K562 (cell line): ENCODE measurements around the gene POP7. TPM values are rescaled to one million over a fixed set of nuclear protein-coding genes. Genes with fewer than 3 reads are reported as not detected.
A peak's percentile ranks its signal among the peaks of the same experiment; 100 is the strongest.

Experiments used
- FOXP1 ChIP-seq: sonication (generic); formaldehyde crosslinking; IDR thresholded peaks from 2 replicates; pipeline ENCODE4 v1.8.0; 2022; ENCODE audit warnings: mild to moderate bottlenecking, missing genetic modification reagents
- L3MBTL2 ChIP-seq: fragments of 450-650 bp; IDR thresholded peaks from 2 replicates; pipeline ENCODE4 v1.6.1; 2016; ENCODE audit warnings: mild to moderate bottlenecking, moderate library complexity
- RBFOX2 ChIP-seq: fragments of 200-400 bp; formaldehyde crosslinking; IDR thresholded peaks from 2 replicates; pipeline ENCODE4 v1.6.1; 2017; ENCODE audit warnings: low read depth, mild to moderate bottlenecking, low read length, moderate library complexity
- SRSF1 ChIP-seq: fragments of 200-400 bp; formaldehyde crosslinking; IDR thresholded peaks from 2 replicates; pipeline ENCODE4 v1.6.1; 2017; ENCODE audit warnings: mild to moderate bottlenecking, low read depth, low read length, moderate library complexity
- TAF1 ChIP-seq: IDR thresholded peaks from 2 replicates; pipeline ENCODE4 v1.6.1; 2011; ENCODE audit warnings: mild to moderate bottlenecking, low read length, moderate library complexity; ENCODE audit not compliant: insufficient read depth, control insufficient read depth, severe bottlenecking; ENCODE audit errors: extremely low read depth
- polyA plus RNA-seq, 8 experiments: library from polyadenylated mRNA; depleted of rRNA in 4 of 8; stranded (reverse) in 5 of 8; unstranded in 3 of 8; fragments of >200 nt; fragmentation: Nextera tagmentation in 2 of 8; fragmentation: Illumina TruSeq in 1 of 8; extraction: Ambion mirVana in 2 of 8; extraction: Trizol in 1 of 8; gene quantifications; 2 replicates each; pipeline versions ENCODE4 v1.2.1 to v1.2.3, GENCODE V29; 2011 to 2014; ENCODE audit warnings: inconsistent platforms in 1 of 8, missing spikeins in 1 of 8
- total RNA-seq, 7 experiments: library from RNA; depleted of rRNA in 6 of 7; stranded (reverse); fragments of >200 nt in 6 of 7; fragmentation: Illumina TruSeq in 2 of 7; extraction: Trizol in 2 of 7; gene quantifications; 2 replicates each; pipeline versions ENCODE4 v1.2.1 to v1.2.3, GENCODE V29; 2011 to 2021; ENCODE audit warnings: low replicate concordance in 1 of 7
- TF ChIP-seq, protein P1 (sequence below): sonication (generic); formaldehyde crosslinking; IDR thresholded peaks from 2 replicates; pipeline ENCODE4 v1.8.1; 2023; ENCODE audit warnings: missing genetic modification reagents, mild to moderate bottlenecking, borderline replicate concordance
- TF ChIP-seq, protein P2 (sequence below): sonication (generic); formaldehyde crosslinking; IDR thresholded peaks from 2 replicates; pipeline ENCODE4 v1.8.0; 2022; ENCODE audit warnings: mild to moderate bottlenecking, missing genetic modification reagents
- TF ChIP-seq, protein P3 (sequence below), 2 experiments: fragments of 450-650 bp in 1 of 2; IDR thresholded peaks; 2 replicates each; pipeline ENCODE4 v1.6.1; 2011 to 2017; ENCODE audit warnings: low read depth in 2 of 2, antibody characterized with exemption in 1 of 2, borderline replicate concordance in 1 of 2, low read length in 1 of 2, mild to moderate bottlenecking in 1 of 2, mixed read lengths in 1 of 2; ENCODE audit not compliant: control insufficient read depth in 1 of 2
- TF ChIP-seq, protein P4 (sequence below): fragments of 250-450 bp; sonication (Bioruptor Pico); IDR thresholded peaks from 2 replicates; pipeline ENCODE4 v1.4.0; 2020; ENCODE audit warnings: mild to moderate bottlenecking, moderate library complexity

POP7 gene
- total and polyA plus RNA-seq, 9 of the 15 experiments (the other 6 are each of a cell fraction or from before 2014, with no cell fraction given) = 11.5 to 163 (median 68.9) TPM

DNA sequence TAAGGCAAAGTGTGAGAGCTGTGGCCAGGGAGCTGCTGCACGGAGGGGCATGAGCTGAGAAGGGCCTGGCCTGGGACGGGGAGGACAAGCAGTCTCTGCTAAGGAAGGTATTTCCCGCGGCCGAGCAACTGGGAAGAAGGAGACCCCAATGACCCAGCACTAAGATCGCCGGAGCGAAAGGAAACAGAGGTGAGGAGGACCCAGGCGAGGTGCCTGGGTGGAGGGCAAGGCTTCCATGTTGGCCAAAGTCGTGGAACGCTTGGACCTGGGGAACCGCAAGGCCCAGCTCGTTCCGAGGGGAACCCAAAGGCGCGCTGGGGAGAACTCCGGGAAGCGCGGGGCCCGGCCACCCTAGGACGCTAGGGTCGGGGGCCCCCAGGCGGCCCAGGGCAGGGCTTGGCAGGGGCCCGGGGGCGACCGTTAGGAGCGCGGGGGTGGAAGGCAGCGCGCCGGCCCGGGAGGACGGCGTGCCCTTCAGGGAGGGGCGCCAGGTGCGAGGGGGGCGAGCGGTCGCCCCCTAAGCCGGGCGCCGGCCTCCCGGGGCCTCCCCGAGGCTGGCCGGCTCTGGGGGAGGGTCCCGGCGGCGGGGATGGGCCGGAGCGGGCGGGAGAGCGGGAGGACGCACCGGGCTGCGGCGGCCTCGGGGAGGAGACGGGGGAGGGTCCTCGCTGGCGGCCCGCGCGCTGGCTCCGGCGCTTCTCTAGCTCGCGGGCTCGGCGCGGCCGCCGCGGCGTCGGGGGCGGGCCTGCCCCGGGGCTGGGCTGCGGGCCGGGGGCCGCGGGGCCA, 12.4 kb upstream of the POP7 start (continued):
- TF ChIP-seq, protein P1, sequence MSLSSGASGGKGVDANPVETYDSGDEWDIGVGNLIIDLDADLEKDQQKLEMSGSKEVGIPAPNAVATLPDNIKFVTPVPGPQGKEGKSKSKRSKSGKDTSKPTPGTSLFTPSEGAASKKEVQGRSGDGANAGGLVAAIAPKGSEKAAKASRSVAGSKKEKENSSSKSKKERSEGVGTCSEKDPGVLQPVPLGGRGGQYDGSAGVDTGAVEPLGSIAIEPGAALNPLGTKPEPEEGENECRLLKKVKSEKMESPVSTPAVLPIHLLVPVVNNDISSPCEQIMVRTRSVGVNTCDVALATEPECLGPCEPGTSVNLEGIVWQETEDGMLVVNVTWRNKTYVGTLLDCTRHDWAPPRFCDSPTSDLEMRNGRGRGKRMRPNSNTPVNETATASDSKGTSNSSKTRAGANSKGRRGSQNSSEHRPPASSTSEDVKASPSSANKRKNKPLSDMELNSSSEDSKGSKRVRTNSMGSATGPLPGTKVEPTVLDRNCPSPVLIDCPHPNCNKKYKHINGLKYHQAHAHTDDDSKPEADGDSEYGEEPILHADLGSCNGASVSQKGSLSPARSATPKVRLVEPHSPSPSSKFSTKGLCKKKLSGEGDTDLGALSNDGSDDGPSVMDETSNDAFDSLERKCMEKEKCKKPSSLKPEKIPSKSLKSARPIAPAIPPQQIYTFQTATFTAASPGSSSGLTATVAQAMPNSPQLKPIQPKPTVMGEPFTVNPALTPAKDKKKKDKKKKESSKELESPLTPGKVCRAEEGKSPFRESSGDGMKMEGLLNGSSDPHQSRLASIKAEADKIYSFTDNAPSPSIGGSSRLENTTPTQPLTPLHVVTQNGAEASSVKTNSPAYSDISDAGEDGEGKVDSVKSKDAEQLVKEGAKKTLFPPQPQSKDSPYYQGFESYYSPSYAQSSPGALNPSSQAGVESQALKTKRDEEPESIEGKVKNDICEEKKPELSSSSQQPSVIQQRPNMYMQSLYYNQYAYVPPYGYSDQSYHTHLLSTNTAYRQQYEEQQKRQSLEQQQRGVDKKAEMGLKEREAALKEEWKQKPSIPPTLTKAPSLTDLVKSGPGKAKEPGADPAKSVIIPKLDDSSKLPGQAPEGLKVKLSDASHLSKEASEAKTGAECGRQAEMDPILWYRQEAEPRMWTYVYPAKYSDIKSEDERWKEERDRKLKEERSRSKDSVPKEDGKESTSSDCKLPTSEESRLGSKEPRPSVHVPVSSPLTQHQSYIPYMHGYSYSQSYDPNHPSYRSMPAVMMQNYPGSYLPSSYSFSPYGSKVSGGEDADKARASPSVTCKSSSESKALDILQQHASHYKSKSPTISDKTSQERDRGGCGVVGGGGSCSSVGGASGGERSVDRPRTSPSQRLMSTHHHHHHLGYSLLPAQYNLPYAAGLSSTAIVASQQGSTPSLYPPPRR = no peak
- TF ChIP-seq TAF1 = peak; percentile 29
- TF ChIP-seq, protein P2, sequence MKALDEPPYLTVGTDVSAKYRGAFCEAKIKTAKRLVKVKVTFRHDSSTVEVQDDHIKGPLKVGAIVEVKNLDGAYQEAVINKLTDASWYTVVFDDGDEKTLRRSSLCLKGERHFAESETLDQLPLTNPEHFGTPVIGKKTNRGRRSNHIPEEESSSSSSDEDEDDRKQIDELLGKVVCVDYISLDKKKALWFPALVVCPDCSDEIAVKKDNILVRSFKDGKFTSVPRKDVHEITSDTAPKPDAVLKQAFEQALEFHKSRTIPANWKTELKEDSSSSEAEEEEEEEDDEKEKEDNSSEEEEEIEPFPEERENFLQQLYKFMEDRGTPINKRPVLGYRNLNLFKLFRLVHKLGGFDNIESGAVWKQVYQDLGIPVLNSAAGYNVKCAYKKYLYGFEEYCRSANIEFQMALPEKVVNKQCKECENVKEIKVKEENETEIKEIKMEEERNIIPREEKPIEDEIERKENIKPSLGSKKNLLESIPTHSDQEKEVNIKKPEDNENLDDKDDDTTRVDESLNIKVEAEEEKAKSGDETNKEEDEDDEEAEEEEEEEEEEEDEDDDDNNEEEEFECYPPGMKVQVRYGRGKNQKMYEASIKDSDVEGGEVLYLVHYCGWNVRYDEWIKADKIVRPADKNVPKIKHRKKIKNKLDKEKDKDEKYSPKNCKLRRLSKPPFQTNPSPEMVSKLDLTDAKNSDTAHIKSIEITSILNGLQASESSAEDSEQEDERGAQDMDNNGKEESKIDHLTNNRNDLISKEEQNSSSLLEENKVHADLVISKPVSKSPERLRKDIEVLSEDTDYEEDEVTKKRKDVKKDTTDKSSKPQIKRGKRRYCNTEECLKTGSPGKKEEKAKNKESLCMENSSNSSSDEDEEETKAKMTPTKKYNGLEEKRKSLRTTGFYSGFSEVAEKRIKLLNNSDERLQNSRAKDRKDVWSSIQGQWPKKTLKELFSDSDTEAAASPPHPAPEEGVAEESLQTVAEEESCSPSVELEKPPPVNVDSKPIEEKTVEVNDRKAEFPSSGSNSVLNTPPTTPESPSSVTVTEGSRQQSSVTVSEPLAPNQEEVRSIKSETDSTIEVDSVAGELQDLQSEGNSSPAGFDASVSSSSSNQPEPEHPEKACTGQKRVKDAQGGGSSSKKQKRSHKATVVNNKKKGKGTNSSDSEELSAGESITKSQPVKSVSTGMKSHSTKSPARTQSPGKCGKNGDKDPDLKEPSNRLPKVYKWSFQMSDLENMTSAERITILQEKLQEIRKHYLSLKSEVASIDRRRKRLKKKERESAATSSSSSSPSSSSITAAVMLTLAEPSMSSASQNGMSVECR = peak; percentile 31; the same call in 1 of the 2 replicates
- TF ChIP-seq FOXP1 = no peak
- peak; percentile 75 for TF ChIP-seq RBFOX2
- TF ChIP-seq L3MBTL2 = 0 out of 2 replicates have a peak, but pooled peaks have one; percentile 10
- no peak for TF ChIP-seq SRSF1
- TF ChIP-seq, protein P3, sequence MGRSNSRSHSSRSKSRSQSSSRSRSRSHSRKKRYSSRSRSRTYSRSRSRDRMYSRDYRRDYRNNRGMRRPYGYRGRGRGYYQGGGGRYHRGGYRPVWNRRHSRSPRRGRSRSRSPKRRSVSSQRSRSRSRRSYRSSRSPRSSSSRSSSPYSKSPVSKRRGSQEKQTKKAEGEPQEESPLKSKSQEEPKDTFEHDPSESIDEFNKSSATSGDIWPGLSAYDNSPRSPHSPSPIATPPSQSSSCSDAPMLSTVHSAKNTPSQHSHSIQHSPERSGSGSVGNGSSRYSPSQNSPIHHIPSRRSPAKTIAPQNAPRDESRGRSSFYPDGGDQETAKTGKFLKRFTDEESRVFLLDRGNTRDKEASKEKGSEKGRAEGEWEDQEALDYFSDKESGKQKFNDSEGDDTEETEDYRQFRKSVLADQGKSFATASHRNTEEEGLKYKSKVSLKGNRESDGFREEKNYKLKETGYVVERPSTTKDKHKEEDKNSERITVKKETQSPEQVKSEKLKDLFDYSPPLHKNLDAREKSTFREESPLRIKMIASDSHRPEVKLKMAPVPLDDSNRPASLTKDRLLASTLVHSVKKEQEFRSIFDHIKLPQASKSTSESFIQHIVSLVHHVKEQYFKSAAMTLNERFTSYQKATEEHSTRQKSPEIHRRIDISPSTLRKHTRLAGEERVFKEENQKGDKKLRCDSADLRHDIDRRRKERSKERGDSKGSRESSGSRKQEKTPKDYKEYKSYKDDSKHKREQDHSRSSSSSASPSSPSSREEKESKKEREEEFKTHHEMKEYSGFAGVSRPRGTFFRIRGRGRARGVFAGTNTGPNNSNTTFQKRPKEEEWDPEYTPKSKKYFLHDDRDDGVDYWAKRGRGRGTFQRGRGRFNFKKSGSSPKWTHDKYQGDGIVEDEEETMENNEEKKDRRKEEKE (IDR thresholded peaks at IDR 0.05; ENCODE audit: borderline replicate concordance in 1 of 2, control insufficient read depth in 1 of 2, low read depth in 2 of 2, low read length in 1 of 2) = no peak
- TF ChIP-seq, protein P4, sequence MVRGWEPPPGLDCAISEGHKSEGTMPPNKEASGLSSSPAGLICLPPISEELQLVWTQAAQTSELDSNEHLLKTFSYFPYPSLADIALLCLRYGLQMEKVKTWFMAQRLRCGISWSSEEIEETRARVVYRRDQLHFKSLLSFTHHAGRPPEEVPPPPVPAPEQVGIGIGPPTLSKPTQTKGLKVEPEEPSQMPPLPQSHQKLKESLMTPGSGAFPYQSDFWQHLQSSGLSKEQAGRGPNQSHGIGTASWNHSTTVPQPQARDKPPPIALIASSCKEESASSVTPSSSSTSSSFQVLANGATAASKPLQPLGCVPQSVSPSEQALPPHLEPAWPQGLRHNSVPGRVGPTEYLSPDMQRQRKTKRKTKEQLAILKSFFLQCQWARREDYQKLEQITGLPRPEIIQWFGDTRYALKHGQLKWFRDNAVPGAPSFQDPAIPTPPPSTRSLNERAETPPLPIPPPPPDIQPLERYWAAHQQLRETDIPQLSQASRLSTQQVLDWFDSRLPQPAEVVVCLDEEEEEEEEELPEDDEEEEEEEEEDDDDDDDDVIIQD (CRISPR knock-in tag) = no peak
